ENCODE data around the gene TSR2. TPM values are rescaled to one million over a fixed set of nuclear protein-coding genes. Genes with fewer than 3 reads are reported as not detected.

TSR2 gene
- total and polyA plus RNA-seq, 2 of the 8 experiments (the other 6 are each of a cell fraction or from before 2014, with no cell fraction given), result 15.1 to 44.2 TPM

DNA sequence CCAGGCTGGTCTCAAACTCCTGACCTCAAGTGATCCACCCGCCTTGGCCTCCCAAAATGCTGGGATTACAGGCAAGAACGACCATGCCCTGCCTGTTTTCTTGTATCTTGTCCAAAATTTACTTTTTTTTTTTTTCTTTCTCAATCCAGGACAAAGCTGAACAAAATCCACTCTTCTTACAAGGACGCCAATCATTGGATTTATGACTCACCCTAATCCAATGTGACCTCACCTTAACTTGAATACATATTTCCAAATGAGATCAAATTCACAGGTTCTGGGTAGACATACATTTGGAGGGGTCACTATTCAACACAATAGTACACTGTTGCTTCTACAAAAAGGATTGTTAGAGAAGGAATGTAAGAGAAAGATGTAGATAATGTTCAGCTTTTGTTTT lies 18.0 kb upstream of the TSR2 start (continued):
- no peak for TF ChIP-seq GABPA (IDR thresholded peaks at IDR 0.05; ENCODE audit: borderline replicate concordance, insufficient read depth, low read length)
- TF ChIP-seq TBP (IDR thresholded peaks at IDR 0.05; ENCODE audit: low read depth, low read length), result no peak
- no peak for TF ChIP-seq RBBP5 (IDR thresholded peaks at IDR 0.05; ENCODE audit: borderline replicate concordance, low read depth, low read length)
- no peak for TF ChIP-seq BACH1 (IDR thresholded peaks at IDR 0.05; ENCODE audit: low read length)
- no peak for TF ChIP-seq KDM5A (IDR thresholded peaks at IDR 0.05; ENCODE audit: low read length)
